Measurements from ENCODE around the gene BACH2. TPM values are rescaled to one million over a fixed set of nuclear protein-coding genes. Genes with fewer than 3 reads are reported as not detected.

BACH2 gene
- total and polyA plus RNA-seq, 2 of the 8 experiments (the other 6 are each of a cell fraction or from before 2014, with no cell fraction given) = 1.9 to 5.9 TPM

GRCh38 chr6:90289902-90290301 lies 6.7 kb downstream of the BACH2 start:
- no peaks in the 10 kb centered on the region; a peak in 1 of 8 replicates for H3K36me3 ChIP-seq (ENCODE audit: control insufficient read depth in 2 of 4, insufficient read depth in 4 of 4, low read length in 3 of 4)
- FAIRE-seq = no peak
- H3K56ac ChIP-seq (replicated peaks; ENCODE audit: insufficient read length, low read depth, low read length) = no peak overlapping the region
- no peak overlapping the region for H3K9ac ChIP-seq (replicated peaks in 1 of 4; ENCODE audit: extremely low read depth in 1 of 4, low read depth in 3 of 4, low read length in 3 of 4)
- no peak overlapping the region for H4K91ac ChIP-seq (replicated peaks; ENCODE audit: insufficient read length, low read length)
- ChIA-PET CTCF (ENCODE audit: partially characterized antibody) (interaction anchor here (0.6 to 16.3 kb wide), 14 partner anchors 72 to 443 kb away, joined by 3 to 234 read pairs (median 4); no protein-coding TSS in a partner anchor), POLR2A (ENCODE audit: partially characterized antibody) (no interaction called here)
- H3K4me2 ChIP-seq (ENCODE audit: insufficient read depth in 1 of 2, low read depth in 2 of 2, low read length in 2 of 2) = no peak overlapping the region
- H2AFZ ChIP-seq (ENCODE audit: low read length) = no peak overlapping the region
- DNase-seq (ENCODE audit: low read depth in 1 of 2, low spot score in 2 of 2) = no peak
- no peaks in the 10 kb centered on the region for H3K9me3 ChIP-seq (ENCODE audit: insufficient read depth in 2 of 2, low read depth in 1 of 2, low read length in 1 of 2)
- peaks cover 0 to 6% of the 10 kb centered on the region in 2 experiments for H4K20me1 ChIP-seq (replicated peaks in 1 of 2; ENCODE audit: control insufficient read depth in 1 of 2, insufficient read depth in 2 of 2, low read length in 2 of 2)
- no peaks in the 10 kb centered on the region for H3K79me2 ChIP-seq (ENCODE audit: control insufficient read depth in 1 of 2, insufficient read depth in 2 of 2, low read length in 2 of 2)
- peaks cover 3% of the 10 kb centered on the region for H3K23me2 ChIP-seq (ENCODE audit: low read depth, low read length)
- H3K79me1 ChIP-seq (ENCODE audit: low read depth, low read length) = no peaks in the 10 kb centered on the region
- 87% methylated on average over 1 of the region's 1 CpG; no CpG with 5 or more reads in 1 of the 2 experiments for WGBS, 2 experiments (ENCODE audit: extremely low coverage in 1 of 2, insufficient coverage in 1 of 2, insufficient read length in 1 of 2, insufficient replicate concordance in 2 of 2, low coverage in 1 of 2, low lambda C conversion rate in 2 of 2, missing lambda C conversion rate in 1 of 2)
- peaks cover 6 to 16% (median 11%) of the 10 kb centered on the region in 4 experiments; a peak in 6 of 7 replicates for H3K4me1 ChIP-seq (replicated peaks in 1 of 4; ENCODE audit: control insufficient read depth in 3 of 4, insufficient read depth in 4 of 4, low read length in 3 of 4)
- H2BK15ac ChIP-seq (ENCODE audit: low read length) = no peak overlapping the region
- H2BK12ac ChIP-seq (ENCODE audit: low read depth, low read length) = no peak overlapping the region
- H4K5ac ChIP-seq (ENCODE audit: insufficient read length, low read depth, low read length) = no peak overlapping the region
- no peak overlapping the region for H2BK5ac ChIP-seq (ENCODE audit: low read depth, low read length)
- no peak overlapping the region for H2BK120ac ChIP-seq (replicated peaks; ENCODE audit: low read depth, low read length)
- no peak overlapping the region for H3K23ac ChIP-seq (ENCODE audit: insufficient read length)
- no peak overlapping the region for H3K27ac ChIP-seq (ENCODE audit: low read depth, low read length)
- no peak overlapping the region for H2BK20ac ChIP-seq (ENCODE audit: low read length)
- H3K18ac ChIP-seq (ENCODE audit: extremely low read depth, low read length) = no peak overlapping the region
- peaks cover under 1 to 15% (median 11%) of the 10 kb centered on the region in 4 experiments; a peak in 6 of 7 replicates for H3K27me3 ChIP-seq (replicated peaks in 1 of 4; ENCODE audit: control insufficient read depth in 3 of 4, extremely low read depth in 1 of 4, insufficient read depth in 3 of 4, low read length in 3 of 4)
- no peak overlapping the region for H4K8ac ChIP-seq (ENCODE audit: extremely low read depth, insufficient read depth, low read length)
- H3K4ac ChIP-seq (replicated peaks; ENCODE audit: insufficient read length, low read depth, low read length) = no peak overlapping the region
- no peak overlapping the region for H3K14ac ChIP-seq (ENCODE audit: insufficient read length)
- no peak overlapping the region for H3K4me3 ChIP-seq (ENCODE audit: extremely low read depth in 1 of 4, insufficient read depth in 2 of 4, low read depth in 3 of 4, low read length in 4 of 4)
- H2AK5ac ChIP-seq (ENCODE audit: low read depth, low read length) = no peak overlapping the region
- TF ChIP-seq SP2 (IDR thresholded peaks at IDR 0.05; ENCODE audit: low read length) (no peak), SP4 (IDR thresholded peaks at IDR 0.05; ENCODE audit: low read length) (no peak), POLR2A (IDR thresholded peaks at IDR 0.05; ENCODE audit: control extremely low read depth in 1 of 2, low read depth in 2 of 2, low read length in 2 of 2) (no peak), E2F6 (IDR thresholded peaks at IDR 0.05) (no peak), USF2 (IDR thresholded peaks at IDR 0.05; ENCODE audit: low read length) (no peak), JUN (IDR thresholded peaks at IDR 0.05; ENCODE audit: low read depth, low read length) (no peak), BCL11A (IDR thresholded peaks at IDR 0.05; ENCODE audit: low read depth in 2 of 2, low read length in 2 of 2) (no peak), PHF8 (conservative IDR thresholded peaks at IDR 0.05; ENCODE audit: low read depth, low read length) (no peak), CHD1 (IDR thresholded peaks at IDR 0.05; ENCODE audit: low read depth, low read length) (no peak), BACH1 (IDR thresholded peaks at IDR 0.05; ENCODE audit: low read length) (no peak)
